Activated CD4-positive, alpha-beta T cell treated with anti-CD3 and anti-CD28 coated beads for 1 hour (primary cell): Measurements from ENCODE around the gene TSSK3.
"Not testable (repeated sequence)": the region's sequence is repeated elsewhere in the genome, so short reads cannot be mapped to it uniquely, and the experiment has no call there.

Source experiments
- DNase-seq: peaks from one replicate; pipeline ENCODE4 v3.0.0-alpha.2; 2020

Gene TSSK3

DNA sequence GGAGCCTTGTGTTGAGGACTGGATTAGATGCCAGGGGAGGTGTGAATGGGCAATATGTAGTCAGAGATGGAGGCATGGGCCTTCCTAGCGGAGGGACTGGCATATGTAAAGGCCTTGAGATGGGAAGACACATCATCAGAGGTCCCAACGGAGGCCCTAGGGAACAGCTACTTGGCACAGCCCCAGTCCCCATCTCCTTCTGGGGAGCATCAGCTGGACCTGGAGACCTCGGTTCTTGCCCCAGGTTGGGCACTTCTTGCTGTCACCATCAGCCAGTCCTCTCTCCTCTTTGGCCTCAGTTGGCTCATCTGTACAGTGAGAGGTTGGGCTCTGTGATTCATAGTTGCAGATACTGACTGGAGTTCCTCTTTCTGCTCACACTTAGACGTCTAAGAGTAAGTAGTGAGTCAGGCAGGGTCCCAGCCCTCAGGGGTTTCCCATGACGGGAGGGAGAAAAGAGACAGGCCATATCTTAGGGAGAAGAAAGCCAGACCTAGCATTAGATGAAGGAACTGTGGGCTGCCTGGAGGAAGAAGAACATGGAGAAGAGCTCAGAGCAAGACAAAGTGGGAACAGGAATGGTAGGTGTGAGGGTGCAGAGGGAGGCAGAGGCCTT is 22.9 kb upstream of the TSSK3 start:
- no peak for DNase-seq

DNA sequence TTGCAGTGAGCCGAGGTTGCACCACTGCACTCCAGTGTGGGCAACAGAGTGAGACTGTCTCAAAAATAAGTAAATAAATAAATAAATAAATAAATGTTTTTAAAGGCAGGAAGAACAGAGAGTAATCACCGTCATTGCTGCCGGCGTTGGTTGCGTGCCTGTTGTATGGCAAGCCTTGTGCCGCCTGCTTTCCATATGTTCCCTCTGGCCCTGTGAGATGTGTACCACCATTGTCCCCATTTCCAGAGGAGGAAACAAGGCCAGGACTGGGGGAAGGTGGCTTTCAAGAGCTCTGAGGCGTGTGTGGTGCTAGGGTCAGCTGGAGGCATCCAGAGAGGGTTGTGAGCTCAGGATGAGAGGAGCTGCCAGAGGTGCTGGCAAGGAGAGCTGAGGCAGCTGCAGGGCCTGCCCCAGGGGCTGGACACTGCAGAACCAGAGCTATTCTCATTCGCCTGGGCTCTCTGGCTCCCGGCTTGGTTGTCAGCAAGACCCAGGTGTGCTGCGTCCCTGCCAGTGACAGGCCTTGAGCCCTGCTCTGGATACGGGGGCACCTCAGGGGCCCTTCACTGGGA is 21.1 kb upstream of the TSSK3 start:
- no peak for DNase-seq

DNA sequence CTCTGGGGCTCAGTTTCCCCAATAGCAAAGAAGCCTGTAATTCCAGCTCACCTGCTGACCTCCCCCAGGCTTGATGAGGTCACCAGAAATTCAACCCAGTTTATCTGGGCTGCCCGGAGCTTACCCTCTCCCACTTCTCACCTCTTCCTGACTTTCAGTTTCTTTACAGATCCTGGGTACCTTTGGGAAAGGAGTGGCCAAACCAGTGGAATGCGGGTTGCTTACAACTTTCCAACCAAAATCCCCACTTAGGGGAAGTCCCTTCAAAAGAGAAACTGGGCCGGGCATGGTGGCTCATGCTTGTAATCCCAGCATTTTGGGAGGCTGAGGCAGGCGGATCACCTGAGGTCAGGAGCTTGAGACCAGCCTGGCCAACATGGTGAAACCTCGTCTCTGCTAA is 20.4 kb upstream of the TSSK3 start:
- DNase-seq = no peak

DNA sequence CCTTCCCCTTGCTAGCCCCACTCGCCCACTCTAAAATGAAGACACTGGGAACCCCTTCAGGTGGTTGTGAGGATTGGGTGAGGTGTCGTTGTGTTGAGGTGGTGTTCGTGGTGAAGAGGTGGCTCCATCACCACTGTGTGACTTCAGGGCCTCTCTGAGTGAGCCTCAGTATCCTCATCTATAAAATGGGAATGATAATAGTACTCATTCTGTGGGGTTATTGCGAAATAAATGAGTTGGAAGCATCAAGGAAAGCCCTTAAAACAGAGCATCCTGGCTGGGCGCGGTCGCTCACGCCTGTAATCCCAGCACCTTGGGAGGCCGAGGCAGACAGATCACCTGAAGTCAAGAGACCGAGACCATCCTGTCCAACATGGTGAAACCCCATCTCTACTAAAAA is 19.6 kb upstream of the TSSK3 start:
- no peak for DNase-seq

DNA sequence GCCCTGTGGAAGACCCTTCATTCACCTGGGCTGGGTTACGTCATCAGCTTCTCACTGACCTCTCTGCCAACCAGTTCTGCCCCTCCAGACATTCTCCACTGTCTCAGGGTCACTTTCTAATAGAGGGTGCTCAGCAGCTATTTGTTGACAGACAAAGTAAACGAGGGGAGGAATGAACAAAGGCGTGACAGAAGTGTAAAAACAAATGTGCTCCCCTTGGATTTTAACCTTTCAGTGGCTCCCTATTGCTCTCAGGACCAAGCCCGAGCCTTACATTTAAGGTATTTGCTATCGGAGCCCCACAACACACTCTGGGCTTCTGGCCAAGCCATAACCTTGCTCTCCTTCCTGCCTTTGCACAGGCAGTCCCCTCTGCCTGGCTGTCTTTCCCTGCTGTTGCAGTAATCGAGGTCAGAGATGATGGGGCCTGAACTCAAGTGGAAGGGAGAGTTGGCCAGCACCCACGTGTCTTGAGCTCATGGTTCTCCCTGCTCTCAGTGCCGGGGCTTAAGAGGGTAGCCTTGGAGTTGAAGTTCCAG is 17.0 kb upstream of the TSSK3 start:
- no peak for DNase-seq

DNA sequence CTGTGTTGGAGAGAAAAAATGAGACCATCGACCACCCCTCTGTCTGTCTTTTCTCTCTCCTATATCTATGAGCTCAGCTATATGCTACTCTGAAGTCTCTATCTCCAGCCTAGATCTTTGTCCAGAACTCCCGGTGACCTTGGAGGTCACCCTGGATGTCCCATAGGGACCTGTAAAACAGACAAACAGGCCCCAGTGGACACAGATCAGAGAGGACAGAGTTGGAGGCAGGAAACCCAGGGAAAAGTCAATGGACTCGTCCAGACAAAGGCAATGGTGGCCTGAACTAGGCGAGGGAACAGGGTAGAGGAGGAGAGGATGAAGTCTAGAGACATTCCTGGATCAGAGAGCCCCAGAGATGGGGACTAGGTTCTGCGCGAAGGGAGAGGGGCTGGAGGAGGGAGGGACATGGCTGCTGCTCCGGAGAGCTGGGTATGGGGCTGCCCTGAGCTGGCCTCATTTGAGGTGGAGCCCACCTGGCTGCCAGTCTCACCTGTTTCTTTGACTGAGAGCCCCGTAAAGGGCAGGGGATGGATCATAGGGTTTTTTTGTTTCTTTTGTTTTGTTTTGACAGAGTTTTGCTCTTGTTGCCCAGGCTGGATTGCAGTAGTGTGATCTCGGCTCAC is 15.7 kb upstream of the TSSK3 start:
- no peak for DNase-seq

DNA sequence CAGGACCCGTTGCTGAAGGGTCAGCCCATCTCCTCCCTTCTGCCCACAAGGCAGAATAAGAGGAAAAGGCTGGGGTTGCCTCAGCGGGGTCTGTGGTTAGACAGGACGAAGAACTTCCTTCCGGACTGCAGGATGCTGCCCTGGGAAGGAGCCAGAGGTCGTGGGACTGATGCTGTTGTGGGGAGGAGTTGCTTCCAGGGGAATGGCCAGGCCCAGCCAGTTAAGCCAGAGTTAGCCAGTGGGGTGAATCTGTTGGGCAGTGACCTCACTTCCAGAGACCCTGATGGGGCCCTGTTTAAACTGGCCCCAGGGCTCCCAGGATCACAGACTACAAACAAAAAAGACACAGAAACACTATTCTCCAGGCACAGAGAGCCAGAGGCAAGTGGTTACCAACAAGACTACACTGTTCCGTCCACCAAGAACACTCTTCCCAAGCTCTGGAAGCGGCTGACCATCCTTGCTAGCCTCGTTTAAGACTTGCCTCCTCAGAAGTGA is 13.1 kb upstream of the TSSK3 start:
- no peak for DNase-seq

DNA sequence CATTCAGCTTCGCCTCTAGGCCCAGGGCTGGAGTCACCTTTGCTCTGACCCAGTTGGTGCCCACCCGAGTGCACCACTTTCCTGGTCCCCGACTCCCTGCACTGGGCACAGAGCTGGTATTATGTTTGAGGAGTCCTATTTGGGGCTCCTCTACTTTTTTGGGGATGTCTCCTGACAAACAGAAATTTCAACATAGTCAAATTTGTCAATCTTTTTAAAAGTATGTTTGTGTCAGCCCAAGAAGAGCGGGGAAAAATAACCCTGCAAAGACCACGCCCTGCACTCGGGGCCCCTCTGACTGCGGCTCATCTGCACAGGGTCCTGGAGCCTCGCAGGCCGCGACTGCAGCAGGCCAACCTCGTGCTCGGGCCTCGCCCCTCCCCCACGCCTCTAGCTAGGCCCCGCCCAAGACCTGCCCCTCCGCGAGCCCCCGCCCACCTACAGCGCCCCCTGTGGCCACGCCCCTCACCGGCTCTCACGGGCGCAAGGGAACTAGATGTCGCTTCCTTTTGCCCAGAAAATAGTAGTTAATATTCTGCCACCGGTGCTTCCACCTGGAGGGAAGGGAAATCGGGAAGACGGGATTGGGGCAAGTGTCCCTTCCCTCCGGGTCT is 11.4 kb upstream of the TSSK3 start:
- no peak for DNase-seq

DNA sequence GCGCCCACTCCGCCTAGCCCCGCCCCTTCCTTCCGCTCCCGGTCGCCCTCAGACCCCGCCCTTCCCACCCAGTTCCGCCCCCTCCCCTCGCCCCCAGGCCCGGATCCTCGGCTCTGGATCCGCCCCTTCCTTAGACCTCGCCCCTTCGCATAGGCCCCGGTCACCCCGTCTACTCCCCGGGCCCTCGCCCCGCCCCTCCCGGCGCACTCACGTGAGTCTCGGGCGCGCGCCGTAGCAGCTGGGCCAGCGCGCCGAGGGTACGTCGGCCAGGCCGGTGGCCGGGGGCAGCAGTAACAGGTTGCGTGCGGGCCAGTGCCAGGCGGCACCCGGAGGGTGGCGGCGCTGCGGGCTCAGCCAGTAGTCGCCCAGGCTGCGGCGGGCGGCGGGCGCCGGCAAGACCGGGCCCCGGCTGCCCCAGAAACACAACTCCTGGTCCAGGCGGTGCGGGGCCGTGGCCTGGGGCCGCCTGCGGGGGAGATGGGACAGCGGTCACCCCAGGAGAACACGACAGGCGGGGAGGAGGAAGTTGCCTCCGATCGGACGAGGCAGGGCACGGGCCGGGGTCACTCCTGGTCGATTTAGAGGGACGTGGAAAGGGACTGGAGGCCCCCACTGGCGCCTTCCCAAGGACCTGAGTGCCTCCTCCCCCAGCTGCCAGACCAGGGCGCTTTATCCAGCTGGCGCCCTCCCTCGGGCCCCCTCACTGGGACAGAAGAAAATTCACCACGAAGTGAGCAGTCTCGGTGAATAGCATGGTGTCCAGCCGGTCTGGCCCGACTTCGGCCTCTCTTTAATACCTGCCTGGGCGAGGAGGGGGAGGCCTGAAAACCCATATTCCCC is 10.7 kb upstream of the TSSK3 start:
- peak; percentile 86 for DNase-seq

DNA sequence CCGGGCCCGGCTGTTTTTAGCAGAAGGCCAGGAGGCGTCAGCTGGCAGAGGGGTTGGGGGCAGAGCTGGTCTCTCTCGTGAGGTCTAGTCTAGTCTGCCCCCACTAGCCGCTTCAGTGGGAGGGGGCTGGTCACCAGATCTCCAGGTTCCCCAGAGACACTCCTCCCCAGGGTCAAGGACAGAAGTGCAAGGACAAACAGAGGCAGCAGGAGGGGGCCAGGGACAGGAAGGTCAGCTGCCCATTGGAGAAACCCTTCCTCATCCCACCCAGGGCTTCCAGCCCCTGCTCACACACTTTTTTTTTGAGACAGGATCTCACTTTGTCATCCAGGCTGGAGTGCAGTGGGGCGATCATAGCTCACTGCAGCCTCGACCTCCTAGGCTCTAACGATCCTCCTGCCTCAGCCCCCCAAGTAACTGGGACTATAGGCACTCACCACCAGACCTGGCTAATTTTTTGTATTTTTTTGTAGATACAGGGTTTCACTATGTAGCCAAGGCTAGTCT is 10.0 kb upstream of the TSSK3 start:
- DNase-seq = no peak

DNA sequence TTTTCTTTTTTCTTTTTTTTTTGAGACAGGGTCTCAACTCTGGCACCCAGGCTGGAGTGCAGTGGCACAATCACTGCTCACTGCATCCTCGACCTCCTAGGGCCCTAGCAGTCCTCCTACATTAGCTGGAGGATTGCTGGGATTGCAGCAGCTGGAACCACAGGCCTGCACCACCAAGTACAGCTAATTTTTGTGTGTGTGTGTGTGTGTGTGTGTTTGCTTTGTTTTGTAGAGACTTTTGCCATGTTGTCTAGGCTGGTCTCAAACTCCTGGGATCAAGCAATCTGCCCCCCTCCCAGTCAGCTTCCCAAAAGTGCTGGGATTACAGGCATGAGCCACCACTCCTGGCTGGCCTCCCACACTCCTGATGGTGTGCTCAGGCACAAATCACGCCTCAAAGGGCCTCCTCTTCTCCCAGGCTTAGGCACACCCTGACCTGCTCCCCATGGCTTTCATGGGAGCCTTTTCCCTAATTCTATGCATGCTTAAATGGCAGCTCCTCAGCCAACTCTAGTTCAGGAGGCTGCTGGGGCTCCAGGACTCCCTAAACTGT is 9.4 kb upstream of the TSSK3 start:
- no peak for DNase-seq

DNA sequence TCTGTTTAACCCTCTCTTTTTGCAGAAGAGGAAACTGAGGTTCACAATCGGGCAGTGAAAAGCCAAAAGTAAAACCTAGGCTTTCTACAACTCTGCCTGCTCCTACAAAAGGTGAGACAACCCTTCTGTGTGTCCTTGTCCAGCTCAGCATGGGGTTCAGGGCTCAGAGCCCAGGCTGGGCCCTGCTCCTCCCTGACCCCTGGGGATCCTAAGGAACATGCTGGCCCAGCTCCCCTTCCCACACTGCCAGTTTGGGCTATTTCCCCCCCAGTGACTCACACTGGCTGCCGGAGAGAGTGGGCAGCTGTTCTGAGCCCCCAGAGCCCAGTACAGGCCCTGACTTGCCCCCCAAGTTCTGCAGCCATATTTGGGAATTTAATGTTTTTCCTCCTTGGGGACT is 8.9 kb upstream of the TSSK3 start:
- DNase-seq = no peak

DNA sequence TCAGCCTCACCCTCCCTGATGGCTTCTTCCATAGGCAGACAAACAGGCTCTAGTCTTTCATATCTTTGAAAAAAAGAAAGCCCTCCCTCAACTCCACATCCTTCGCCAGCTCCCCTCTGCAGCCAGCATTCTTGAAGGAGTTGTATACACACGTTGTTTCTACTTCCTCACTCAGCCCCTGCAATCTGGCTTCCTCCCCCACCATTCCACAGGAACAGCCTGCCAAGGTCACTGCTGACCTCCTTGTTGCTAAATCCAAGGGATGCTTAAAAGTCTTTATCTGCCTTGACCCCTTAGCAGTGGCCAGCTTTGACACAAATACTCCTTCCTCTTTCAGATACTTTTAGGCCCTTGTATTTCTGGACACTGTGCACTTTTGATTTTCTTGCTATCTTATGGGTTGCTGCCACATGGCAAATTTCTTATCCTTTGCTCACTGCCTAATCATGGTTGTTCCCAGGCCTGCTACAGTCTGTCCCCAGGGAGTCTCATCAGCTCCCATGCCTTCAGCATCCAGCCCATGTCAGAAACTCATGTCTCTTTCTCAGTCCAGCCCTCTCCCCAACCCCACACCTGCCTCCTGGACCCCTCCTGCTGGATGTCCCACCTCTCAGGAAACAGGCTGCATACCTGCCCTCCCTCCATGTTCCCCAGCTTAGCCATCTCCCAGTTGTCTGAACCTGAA is 8.3 kb upstream of the TSSK3 start:
- no peak for DNase-seq

DNA sequence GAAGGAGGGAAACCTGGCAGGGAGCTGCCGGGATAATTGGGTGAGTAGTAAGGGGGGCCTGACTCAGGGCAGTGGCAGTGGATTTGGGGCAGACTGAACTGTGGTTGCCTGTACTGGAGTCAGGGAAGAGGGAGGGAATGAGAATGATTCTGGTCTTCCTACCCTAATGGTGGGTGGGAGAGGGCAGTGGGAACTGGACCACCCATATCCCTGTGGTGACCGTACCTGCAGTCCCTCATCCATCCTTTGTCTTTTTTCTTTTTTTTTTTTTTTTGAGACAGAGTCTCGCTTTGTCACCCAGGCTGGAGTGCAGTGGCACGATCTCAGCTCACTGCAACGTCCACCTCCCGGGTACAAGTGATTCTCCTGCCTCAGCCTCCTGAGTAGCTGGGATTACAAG is 6.6 kb upstream of the TSSK3 start:
- DNase-seq = not testable (repeated sequence)

DNA sequence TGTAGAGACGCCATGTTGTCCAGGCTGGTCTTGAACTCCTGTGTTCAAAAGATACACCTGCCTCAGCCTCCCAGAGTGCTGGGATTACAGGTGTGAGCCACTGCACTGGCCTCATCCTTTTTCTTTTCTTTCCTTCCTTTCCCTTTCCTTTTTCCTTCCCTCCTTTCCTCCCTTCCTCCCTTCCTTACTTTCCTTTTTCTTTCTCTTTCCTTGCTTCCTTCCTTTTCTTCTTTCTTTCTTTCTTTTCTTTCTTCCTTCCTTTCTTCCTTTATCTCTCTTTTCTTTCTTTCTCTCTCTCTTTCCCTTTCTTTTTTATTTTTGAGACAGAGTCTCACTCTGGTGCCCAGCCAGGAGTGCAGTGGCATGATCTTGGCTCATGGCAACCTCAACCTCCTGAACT is 5.9 kb upstream of the TSSK3 start:
- no peak for DNase-seq

DNA sequence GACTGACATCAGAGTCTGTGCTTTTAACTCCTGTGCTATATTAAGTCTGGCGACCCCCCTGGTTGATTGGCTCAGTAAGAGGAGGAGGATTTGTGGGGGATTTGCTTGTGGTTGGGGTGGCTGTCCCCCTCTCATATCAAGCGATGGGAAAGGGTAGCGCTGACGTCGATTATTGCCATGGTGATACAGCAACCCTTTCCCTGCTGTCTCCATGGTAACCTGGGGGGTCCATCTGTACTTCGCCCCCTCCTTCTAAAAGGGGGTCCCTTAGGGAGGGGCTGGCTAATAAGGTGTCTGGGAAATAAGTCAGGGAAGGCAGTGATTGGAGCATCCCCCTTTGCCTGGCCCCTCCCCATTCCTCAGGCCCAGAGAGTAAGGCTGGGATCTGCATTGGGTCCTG is 4.7 kb upstream of the TSSK3 start:
- DNase-seq = no peak

DNA sequence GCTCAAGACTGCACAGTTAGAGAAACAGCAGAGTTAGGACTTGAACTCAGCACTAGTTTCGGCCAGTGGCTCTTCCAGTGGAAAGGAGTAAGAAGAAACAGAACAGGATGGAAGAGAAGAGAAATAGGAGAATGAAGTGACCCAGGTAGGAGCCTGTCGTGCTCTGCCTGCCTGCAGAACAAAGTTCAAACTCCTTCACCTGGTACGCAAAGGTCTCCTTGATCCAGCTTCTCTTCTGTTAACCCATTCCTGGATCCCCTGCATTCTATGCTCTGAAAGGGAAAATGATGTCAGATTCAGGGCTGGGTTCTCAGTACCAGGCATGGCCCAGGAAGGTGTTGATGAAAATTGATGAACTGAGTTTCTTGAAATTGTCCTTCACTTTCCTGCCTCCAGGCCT is 3.9 kb upstream of the TSSK3 start:
- no peak for DNase-seq

DNA sequence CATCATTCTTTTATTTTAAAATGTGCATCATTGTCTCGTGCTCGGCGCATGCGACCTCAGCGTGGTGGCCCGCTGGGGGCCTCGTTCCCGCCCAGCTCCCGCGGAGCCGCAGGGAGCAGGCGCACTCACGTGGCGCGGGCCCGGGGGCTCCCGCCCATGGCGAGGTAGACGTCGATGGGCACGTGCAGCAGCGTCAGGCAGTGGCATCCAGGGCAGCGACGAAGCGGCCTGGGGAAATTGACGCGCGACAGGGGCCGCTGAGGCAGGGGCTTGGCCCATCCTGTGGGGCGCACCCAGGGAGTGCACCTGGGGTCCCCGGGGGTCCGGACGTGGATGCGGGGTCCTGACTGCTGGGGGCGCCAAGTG is 1.0 kb upstream of the TSSK3 start:
- DNase-seq = no peak

DNA sequence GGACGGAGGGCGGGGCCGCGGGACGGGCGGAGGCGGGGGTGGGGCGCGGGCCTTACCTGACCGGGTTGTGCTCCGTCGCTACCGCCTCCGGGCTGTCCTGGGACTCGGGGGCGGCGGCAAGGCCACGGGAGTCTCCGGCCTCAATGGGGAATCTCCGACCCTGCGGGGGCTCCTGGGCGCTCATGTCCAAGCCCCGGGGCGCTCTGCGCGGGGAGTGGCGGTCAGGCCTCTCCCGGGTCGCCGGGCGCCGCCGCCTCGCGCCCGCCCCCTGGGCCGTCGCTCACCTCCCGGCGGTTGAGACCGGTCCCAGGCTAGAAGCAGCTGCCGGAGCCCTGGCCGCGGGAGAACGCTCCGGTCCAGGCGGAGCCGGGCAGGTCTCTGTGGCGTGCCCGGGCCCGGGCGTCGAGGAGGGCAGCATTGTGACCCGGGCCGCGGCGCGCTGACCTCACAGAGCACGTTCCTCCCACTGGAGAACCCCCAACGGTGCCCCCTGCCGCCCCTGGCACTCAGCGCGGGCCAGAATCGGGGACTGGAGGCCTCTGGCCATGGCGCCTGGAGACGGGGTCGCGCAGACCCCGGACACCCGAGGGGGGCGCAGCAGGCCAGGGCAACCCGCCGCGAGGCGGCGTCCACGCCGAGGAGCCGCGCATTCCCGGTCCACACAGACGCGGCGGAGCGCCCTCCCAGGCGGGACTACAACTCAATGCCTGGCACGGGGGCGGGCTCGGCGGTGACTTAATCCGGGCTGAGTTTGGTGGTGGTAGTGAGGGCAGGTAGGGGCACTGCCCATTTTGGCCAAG is 465 bp upstream of the TSSK3 start:
- DNase-seq = no peak

DNA sequence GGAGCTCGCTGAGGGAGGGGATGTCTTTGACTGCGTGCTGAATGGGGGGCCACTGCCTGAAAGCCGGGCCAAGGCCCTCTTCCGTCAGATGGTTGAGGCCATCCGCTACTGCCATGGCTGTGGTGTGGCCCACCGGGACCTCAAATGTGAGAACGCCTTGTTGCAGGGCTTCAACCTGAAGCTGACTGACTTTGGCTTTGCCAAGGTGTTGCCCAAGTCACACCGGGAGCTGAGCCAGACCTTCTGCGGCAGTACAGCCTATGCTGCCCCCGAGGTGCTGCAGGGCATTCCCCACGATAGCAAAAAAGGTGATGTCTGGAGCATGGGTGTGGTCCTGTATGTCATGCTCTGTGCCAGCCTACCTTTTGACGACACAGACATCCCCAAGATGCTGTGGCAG is 1.4 kb downstream of the TSSK3 start:
- DNase-seq = no peak

DNA sequence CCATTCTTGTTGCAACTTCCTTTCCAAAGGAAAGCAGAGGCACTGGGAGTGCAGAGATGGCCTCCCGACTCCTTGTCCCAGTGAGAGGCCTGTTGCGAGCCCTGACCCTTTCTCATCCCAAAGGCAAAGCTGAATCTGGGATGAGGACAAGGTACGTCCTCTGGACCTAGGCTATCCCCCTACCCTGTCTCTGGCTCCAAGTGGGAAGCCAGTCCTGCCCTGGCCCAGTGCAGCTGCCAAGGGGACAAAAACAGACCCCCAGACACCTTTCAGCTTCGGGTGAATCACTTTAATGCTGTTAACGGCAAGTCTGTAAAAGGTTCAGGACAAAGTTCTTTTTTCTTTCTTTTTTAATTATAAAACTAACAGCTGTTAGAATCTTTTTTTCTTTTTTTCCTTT is 2.5 kb downstream of the TSSK3 start:
- DNase-seq = no peak
